ENCODE results near the gene PKDCC.
A peak's percentile ranks its signal among the peaks of the same experiment; 100 is the strongest.

Gene PKDCC

DNA sequence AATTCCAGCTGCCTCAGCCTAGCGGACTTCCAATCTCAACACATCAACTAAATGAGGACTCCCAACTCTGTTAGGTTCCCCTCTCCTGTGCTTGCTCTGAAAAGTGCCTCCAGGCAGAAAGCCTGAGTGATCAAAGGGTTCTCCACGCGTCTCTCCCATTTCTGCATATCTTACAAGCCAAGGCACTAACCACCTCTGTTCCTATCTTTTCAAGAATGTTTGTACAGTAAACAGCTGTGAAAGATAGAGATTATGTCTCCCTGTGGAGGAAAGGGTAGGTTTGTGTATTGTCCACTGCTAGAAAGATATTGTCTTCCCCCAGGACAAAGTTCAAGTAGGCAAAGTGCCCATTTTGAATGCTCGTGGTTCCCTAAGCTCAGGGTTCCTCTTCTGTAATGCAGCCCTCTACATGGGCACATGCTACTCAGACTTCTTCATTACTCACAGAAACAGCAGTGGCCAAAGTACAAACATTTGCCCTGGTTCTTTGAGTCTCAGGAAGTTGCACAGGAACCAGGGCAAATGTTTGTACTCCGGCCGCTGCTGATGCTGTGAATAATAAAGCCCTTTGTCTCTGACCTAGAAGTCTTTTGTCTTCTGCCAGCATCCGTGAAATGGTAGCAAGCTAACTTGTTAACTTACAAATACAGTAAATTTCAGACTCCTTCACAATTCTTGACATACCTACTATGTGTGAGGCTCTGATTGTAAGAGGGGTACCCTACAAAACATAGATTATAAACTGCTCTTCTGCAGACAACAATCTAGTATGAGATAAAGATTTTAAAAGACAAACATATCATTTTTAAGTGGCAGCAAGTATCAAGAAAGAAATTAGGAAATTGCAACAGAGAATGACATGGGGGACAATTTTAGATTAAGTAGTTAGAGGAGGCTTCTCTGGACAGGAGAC is 44.5 kb downstream of the PKDCC start:
- DNase-seq = no peak

DNA sequence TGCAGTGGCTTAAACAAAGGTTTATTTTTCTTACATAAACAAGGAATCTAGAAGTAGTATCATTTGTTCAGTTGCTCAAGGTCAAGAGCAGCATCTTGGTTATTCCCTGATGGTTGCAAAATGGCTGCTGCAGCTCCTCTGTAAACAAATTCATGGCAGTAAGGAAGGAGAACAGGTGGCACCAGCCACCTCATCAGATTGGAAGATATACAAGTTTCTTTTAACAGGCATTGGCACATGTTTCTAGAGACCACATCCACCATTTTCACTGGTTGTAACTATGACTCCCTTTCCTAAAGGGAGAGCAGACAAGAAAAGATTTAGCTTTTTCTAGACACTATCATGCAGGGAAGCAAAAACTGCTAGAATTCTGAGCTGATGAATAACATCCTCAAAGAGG is 46.3 kb downstream of the PKDCC start:
- DNase-seq = no peak

DNA sequence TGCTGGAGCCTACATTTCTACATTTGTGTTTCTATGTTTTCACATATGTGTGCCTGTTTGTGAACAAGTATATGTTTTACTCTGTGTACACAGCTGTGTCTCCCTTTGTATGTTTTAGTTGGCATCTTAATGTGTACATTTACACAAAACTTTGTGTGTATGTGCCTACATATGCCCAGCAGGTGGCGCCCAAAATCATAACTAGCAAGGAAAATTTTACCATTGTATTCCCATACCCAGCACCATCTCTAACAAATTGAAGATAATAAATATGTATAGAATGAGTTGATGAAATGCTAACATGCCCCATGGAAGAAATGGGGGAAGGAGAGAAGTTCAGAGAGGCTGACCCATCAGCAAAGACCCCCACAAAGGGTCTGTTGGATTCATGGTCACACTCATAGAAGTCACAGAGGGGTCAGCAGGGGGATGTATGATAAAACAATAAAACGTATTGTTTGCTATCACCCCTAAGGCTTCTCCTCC is 48.1 kb downstream of the PKDCC start:
- peak; percentile 36 for DNase-seq

- DNase-seq = no peak
Measured at GRCh38 chr2:42096869-42097591, 49.2 kb downstream of the PKDCC start.

- no peak for DNase-seq
Measured at GRCh38 chr2:42098571-42099437, 51.0 kb downstream of the PKDCC start.

DNA sequence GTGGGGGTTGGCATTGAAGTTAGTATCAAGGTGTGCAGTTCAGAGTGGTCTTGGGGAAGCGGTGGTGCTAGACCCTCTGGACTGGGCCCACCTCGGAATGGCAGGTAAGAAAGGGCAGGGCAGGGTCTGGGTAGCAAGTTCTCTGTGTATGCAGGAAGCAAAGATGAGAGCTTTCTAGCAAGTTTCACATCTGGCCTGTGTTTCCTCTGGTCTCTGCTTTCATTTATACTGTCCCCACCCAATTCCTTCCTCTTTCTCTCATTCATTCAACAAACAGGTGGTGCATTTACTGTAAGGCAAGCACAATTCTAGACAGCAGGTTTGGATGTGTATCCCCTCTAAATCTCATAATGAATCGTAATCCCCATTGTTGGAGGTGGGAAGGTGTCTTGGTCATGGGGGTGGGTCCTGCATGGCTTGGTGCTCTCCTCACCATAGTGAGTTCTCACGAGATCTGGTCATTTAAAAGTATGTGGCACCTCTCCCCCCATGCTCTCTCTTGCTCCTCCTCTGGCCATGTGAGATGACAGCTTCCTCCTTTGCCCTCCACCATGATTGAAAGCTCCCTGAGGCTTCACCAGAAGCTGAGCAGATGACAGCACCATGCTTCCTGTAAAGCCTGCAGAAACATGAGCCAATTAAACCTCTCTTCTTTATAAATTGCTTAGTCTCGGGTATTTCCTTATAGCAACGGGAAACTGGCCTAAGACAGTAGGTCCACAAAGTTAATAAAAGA is 51.8 kb downstream of the PKDCC start:
- no peak for DNase-seq

DNA sequence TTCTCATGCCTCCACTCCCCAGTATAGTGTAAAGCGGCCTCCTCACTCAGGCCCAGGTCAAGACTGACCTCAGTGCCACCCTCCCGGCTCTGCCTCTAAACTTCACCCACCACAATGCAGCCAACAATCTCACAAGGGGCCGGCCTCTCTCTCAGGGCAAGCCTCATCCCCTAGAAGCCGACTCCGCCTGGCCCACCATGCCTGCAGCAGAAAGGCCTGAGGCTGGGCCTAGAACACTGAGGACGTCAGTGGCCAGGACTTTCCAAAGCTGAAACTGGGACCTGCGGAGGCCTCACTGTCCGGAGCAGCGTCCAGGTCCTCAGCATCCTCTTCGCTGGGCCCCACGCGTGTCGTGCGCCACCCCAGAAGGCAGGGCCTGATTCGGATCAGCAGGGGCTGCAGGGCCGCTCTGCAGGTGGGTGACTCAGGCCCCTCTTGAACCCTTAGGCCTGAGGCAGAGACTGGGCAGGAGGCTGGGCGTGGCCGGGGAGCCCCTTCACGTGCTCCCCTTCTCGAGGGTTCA is 52.9 kb downstream of the PKDCC start:
- DNase-seq = no peak

GRCh38 chr2:42101206-42102023 is 53.6 kb downstream of the PKDCC start:
- no peak for DNase-seq

DNA sequence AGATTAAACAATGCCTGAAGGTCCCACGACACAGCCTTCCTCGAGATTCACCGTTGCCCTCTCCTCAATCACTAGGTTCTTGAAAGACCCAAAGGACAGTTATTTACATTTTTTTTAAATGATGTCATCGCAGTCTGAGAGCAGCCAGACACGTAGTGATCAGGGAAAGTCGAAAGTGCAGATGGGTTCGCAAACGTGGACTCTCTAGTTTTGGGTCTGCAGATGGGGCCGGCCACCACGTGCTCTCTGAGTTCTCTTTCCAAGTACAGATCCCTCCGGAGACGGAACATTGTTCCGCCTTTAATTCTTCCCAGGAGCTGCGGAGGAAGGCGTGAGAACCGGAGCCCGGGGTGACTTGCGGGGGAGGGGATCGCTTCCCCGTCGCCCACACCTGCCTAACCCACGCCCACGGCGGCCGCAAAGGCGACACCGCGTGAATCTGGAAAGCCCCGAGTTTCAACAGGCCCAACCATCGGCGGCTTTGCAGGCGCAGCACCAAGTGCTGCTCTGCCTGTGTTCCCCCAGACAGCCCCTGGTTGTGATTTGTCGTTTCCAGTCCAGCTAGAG is 54.3 kb downstream of the PKDCC start:
- no peak for DNase-seq

DNA sequence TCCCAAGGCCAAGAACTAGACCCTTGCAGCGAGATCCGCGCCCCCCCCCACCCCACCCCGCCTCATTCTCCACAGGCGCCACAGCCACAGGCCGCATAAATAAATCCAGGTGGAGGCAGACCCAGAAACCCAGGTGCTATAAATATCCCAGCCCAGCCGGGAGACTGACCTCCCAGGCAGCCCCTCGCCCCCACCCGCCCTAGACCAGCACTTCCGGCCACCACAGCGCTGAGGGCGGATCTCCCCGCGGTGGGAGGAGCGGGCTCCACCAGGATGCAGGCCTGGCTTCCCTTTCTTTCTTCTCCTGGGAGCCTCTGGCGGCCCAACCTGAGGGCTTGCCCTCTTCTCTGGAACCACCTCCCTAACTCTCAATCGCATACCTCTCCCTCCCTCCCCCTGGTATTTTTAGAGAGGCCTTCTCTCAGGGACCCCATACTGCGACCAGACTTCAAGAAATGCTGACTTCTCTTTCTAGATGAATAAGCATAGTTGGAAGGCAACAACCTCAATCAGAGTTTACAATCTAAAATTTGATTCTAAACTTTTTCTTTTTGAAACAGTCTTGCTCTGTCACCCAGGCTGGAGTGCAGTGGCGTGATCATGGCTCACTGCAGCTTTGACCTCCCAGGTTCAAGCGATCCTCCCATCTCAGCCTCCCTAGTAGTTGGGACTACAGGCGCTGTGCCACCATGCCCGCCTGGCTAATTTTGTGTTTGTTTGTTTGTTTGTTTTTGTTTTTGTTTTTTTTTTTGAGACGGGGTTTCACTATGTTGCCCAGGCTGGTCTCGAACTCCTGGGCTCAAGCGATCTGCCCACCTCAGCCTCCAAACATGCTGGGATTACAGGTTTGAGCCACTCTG is 55.0 kb downstream of the PKDCC start:
- no peak for DNase-seq

DNA sequence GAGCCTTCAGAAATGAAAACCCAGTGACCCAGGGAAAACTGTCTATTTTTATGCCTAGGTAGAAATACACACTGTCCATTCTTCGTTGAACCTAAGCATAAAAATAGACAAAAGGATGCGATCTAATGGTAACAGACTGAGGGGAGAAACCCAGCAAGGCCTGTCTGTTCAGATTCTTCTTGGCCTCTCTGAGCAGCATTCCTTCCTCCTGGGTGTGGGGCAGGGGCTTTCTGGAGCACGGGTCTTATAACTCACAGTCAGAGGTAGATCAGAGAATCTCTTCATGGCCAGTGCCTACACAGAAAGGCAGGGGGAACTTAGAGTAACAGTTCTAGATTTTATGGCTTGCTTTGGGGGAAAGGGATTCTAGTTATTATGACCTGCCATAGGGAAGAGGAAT is 56.0 kb downstream of the PKDCC start:
- DNase-seq = no peak

GRCh38 chr2:42104621-42105020 is 56.8 kb downstream of the PKDCC start:
- no peak for DNase-seq

- no peak for DNase-seq
Measured at GRCh38 chr2:42105330-42106256, 57.8 kb downstream of the PKDCC start.

- no peak for DNase-seq
Measured at GRCh38 chr2:42106257-42106816, 58.5 kb downstream of the PKDCC start.

DNA sequence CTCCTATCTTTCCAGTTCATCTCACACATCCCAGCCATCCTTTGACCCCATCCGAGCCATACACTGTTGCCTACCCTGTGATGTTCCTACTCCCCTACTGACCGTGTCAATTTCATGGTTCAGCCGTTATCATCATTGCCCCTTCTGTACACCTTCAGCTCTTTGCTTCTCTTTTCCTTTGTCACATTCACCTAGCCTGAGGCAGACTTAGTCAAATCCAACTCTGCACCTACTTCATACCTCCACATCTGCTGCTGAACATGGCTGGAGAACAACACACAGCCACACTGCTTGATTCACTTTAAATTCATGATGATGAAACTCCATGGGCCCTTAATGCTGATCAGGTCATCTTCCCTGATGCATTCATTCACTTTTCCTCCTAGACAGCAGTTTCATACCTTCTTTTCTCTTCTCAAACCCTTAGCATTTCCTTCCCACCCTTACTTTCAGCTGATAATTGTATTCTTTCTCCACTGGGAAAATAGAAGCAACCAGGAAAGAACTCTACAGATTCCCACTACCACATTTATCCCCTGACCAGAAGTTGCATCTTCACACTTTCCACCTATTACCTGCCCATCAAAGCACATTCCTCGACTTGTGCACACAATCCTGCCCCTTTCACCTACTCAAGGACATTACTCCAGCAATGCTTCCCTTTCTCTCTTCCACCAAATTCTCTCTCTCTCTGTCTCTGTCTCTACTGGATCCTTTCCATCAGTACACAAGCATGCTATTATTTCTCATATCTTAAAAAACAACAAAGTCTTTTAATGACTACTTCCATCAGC is 59.6 kb downstream of the PKDCC start:
- no peak for DNase-seq
